ENCODE results near the gene LIME1.

The LIME1 gene

DNA sequence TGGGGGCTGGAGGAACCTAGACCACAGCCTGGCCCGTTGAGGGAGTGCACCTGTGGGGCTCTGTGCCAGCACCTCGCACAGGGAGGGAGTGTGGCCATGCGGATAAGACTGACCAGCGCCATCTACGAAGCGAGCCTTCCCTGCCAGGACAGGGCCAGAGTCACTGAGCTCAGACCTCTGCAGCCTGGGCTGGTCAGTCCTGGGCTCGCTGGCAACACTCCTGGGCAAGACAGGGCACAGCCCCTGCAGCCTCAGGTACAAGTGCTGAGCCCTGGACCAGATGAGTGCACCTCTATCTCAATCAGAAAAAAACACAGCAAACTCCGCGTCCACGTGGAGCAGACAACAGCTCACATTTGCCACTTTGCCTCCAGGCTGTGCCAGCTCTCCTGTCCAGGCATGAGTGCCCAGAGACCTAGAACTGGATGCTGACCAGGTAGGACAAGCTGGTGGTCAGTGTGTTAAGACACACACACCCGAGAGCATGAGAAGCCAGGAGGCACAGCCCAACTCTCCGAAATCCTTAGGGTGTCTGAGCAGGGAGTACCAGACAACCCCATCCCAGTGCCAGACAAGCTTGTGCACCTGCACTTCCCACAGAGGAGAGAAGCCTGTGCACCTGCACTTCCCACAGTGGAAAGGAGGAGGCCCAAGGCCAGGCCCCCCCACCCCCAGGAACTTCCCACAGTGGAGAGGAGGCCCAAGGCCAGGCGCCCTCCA, 33.6 kb upstream of the LIME1 start:
- TF ChIP-seq, protein P1, sequence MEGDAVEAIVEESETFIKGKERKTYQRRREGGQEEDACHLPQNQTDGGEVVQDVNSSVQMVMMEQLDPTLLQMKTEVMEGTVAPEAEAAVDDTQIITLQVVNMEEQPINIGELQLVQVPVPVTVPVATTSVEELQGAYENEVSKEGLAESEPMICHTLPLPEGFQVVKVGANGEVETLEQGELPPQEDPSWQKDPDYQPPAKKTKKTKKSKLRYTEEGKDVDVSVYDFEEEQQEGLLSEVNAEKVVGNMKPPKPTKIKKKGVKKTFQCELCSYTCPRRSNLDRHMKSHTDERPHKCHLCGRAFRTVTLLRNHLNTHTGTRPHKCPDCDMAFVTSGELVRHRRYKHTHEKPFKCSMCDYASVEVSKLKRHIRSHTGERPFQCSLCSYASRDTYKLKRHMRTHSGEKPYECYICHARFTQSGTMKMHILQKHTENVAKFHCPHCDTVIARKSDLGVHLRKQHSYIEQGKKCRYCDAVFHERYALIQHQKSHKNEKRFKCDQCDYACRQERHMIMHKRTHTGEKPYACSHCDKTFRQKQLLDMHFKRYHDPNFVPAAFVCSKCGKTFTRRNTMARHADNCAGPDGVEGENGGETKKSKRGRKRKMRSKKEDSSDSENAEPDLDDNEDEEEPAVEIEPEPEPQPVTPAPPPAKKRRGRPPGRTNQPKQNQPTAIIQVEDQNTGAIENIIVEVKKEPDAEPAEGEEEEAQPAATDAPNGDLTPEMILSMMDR (IDR thresholded peaks at IDR 0.05; ENCODE audit: insufficient read depth, low read depth, low read length, missing control alignments), result no peak
- no peak overlapping the region for H3K4me3 ChIP-seq (ENCODE audit: low read length)
- no peak for DNase-seq (ENCODE audit: low read depth)

DNA sequence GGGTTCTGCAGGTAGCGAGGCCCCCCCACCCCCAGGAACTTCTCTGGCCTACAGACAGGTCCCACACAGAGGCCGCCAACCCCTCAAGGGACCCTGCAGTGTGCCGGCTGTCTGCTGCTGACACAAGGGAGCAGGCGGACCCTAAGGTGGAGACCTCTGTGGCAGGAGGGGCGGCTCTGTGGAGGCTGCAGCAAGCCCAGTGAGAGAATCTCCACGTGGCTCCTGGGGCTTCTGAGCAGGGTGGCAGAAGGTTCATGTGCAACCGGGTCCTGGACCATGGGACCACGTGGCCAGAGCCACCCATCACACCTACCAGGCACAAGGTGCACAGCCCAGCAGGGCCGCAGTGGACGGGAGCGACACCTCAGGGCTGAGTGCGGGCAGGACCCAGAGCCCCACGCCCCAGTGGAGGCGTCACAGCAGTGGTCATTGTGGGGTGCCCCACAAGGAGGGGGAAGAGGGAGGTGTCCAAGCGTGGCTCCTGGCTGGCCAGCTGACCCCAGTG, 32.9 kb upstream of the LIME1 start:
- TF ChIP-seq, protein P1 (IDR thresholded peaks at IDR 0.05; ENCODE audit: insufficient read depth, low read depth, low read length, missing control alignments), result no peak
- no peak overlapping the region for H3K4me3 ChIP-seq (ENCODE audit: low read length)
- DNase-seq (ENCODE audit: low read depth), result no peak

DNA sequence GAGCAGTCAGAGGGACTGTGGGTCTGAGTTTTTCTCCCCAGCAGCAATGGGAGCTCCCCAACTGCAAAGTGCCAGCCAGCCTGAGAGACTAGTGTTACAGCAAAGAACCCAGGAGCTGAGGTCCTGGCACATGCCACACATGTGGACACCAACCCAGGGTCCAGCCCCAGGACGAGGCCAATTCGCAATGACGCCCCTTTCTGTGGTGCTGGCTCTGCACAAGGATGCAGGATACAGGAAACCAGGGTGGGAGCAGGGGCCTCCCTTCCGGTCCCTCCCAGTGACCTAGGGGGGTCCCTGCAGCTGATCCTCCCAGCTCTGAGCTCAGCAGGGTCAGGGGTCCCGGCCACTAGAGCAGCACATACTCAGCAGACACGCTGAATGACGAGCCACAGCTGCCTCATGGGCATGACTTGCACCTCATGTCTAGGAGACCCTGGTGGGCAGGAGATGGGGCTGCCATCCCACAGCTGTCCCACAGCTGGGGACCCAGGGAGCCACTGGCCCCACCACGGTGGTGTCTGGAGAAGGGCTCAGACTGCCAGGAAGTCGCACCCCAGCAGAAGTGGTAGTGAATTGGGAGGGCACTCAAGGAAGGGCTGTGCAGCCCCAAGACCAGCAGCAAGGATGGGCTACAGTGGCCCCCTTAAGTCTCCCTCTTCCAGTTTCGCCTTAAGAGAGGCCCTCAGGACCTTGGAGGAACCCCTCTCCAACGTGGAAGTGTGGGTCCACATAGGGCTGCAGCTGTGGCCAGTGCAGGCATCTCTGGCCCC, 32.3 kb upstream of the LIME1 start:
- TF ChIP-seq, protein P1 (IDR thresholded peaks at IDR 0.05; ENCODE audit: insufficient read depth, low read depth, low read length, missing control alignments), result no peak
- H3K4me3 ChIP-seq (ENCODE audit: low read length), result no peak overlapping the region
- DNase-seq (ENCODE audit: low read depth), result no peak

DNA sequence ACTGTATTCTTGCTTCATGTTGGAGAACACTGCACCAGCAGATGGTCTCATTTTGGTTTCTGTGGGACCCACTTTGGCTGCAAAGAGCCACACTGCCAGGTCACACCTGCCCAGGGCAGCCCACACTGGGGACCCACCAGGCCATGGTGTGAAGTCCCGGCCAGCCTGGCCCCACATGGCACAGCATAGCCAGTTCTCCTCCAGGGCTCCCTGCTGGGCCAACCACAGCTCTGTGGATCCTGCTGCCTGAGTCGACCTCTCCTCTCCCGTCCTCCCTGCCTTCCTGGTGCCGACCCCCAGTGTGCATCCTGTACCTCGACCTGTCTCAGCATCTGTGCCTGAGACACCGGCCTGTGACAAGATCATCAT, 31.7 kb upstream of the LIME1 start:
- TF ChIP-seq, protein P1 (IDR thresholded peaks at IDR 0.05; ENCODE audit: insufficient read depth, low read depth, low read length, missing control alignments), result no peak
- DNase-seq (ENCODE audit: low read depth), result no peak
- no peak overlapping the region for H3K4me3 ChIP-seq (ENCODE audit: low read length)

DNA sequence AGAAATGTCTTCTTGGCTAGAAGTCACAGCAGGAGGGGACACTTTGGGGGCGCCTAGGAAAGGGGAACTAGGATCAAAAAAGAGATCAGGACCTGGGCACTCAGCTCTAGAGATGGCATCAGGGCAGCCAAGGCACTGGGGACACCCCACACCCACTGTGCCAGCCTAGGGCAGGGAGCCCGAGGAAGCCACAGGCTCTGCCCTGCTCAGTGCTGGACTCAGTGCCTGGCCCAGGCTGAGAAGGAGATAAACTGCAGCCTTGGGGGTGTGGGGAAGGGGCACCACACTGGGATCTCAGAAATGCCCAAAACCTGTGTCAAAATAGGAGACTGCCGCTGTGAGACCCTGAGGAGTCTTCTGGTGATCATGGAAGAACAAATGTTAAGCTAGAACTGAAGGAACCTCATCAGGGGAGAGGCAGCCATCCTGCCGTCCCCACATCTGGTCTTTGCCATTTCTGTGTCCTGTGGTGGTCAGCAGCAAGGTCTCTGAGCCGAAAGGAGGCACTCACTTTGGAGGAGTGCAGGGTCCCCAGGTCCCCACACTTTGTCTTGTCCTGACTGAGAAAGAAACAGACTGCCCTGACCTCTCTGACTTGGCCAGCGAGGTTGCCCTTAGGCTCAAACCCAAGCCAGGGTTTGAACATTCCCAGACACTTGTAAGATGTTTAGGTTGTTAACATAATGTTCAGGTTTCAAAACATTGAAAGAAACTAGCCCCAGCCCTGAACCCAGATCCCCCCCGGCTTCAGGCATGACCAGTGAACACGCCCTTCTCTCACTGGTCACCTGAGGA, 31.0 kb upstream of the LIME1 start:
- H3K4me3 ChIP-seq (ENCODE audit: low read length), result no peak overlapping the region
- TF ChIP-seq, protein P1 (IDR thresholded peaks at IDR 0.05; ENCODE audit: insufficient read depth, low read depth, low read length, missing control alignments), result no peak
- no peak for DNase-seq (ENCODE audit: low read depth)

DNA sequence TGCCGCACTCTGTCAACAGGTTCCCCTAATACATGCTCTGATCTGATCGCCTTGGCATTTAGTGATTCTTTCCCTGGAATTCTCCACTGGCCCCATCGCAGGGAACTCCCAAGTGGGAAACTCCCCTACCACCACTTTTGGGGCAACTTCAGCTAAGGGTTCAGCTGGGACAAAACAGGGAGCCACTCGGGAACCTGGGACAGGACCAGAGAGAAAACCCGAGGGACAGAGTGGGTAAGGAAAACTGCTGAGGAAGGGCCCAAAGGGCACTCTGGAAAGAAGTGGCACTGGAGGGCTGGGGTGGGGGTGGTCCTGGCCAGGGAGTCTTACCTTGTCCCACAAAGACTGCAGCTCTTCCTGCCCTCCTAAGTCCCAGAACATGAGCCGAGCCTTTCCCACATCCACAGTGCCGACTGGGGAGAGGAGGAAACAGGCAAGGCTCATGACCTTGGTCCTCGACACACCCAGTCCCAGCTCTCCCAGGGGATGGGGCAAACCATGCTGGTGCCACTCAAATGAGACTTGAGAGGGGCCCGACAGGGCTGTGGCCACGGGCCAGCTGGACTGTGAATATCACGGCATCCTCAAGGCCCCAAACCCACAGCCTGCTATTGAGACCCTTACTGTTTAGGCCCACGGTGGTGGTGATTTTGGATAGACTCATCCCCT, 30.3 kb upstream of the LIME1 start:
- TF ChIP-seq, protein P1 (IDR thresholded peaks at IDR 0.05; ENCODE audit: insufficient read depth, low read depth, low read length, missing control alignments), result no peak
- H3K4me3 ChIP-seq (ENCODE audit: low read length), result peak overlapping the region; percentile 74
- DNase-seq (ENCODE audit: low read depth), result no peak

All from epithelial cell of esophagus (primary cell).